Rectal smooth muscle tissue (tissue), 1 donor: ENCODE results near the gene ADAM10.

ENCODE experiments used
- H3K27ac ChIP-seq: one replicate; pipeline ENCODE4 v1.7.0; 2013; ENCODE audit warnings: low read depth, low read length, inconsistent platforms
- H3K27me3 ChIP-seq: one replicate; pipeline ENCODE4 v1.7.0; 2013; ENCODE audit warnings: low read length; ENCODE audit not compliant: control insufficient read depth, insufficient read depth
- H3K36me3 ChIP-seq: one replicate; pipeline ENCODE4 v1.7.0; 2013; ENCODE audit warnings: low read length; ENCODE audit not compliant: control insufficient read depth, insufficient read depth
- H3K4me1 ChIP-seq: one replicate; pipeline ENCODE4 v1.7.0; 2013; ENCODE audit warnings: low read length; ENCODE audit not compliant: control insufficient read depth, insufficient read depth
- H3K4me3 ChIP-seq: one replicate; pipeline ENCODE4 v1.7.0; 2013; ENCODE audit warnings: low read length
- H3K9ac ChIP-seq: one replicate; pipeline ENCODE4 v1.7.0; 2013; ENCODE audit warnings: low read length

The ADAM10 gene

DNA sequence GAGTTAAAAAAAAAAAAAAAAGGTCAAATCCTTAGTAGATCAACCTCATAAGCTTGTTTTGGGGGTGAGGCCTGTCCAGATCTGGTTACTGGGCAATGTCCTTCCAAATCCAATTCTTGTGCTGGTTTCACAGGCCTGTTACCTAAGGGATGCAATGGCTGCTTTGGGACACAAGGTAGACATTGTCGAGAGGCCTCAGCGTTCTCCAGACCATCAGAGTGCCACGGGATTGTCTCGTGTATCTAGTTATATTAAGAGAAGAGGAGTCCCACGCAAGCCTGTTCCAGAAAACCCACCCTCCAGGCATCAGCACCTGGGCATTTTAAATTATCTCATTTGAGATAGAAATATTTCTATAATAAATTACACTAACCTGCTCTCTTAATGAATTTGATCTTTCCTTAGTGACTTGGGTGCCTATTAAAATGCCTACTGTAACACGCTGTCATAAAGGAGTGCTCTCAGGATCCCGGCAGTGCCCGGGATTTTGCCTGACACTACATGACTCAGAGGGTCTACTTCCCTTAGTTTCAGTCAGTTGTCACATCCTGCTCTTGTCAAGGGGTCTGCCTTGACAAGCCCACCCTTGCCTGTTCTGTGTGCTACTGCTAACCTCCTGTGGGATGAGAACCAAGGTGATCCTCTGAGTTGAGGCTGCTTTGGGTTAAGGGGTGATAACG, 201.7 kb downstream of the ADAM10 start:
- Histone ChIP-seq H3K9ac (no peak overlapping the region), H3K27ac (no peak overlapping the region), H3K27me3 (no peaks in the 10 kb centered on the region), H3K4me1 (peaks cover 12% of the 10 kb centered on the region), H3K4me3 (no peak overlapping the region), H3K36me3 (no peaks in the 10 kb centered on the region)

DNA sequence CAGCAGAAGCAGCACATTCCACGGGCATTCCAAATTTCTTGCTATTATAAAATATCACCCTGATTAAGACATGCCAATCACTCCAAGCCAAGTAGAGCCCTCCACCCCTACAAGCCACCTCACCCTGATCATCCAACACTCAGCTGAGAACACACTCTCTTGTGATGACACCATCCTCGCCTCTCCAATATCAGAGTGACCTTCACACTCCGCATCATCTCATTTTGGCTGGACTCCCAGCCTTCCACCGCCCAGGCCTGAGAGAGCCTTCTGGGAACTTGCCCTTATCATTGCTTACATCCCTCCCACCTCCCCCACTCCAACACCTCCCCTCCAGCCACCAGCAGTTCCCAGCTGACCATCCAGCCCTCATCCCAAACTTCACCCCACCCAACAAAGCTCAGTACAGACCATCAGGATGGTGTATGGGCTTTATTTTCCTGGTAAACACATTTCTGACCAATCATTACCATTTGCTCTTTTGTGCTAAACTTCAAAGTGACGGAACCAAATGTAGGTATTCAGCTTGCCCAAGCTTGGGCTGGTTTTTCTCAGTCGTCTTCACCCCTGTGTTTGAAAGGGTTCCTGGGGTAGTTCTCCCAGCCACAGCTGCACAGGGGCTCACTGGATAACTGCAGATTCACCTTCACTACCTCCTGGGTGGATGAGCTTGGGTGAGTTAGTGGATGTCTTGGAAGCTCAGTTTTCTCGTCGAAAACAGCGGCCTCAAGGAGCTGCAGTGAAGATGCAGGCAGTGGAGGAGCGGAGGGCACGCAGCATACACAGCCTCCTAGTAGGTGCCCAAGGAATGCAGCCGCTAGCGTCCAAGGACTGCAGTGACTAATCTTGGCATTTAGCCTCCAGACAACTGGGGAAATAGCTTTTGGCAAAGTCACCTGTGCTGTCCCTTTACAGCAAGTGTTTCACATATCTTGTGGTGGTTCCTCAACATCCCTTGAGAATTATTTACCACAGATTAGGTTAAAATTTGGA, 202.6 kb downstream of the ADAM10 start:
- Histone ChIP-seq H3K4me3 (no peak overlapping the region), H3K36me3 (no peaks in the 10 kb centered on the region), H3K27ac (no peak overlapping the region), H3K27me3 (no peaks in the 10 kb centered on the region), H3K4me1 (peaks cover 10% of the 10 kb centered on the region), H3K9ac (no peak overlapping the region)

DNA sequence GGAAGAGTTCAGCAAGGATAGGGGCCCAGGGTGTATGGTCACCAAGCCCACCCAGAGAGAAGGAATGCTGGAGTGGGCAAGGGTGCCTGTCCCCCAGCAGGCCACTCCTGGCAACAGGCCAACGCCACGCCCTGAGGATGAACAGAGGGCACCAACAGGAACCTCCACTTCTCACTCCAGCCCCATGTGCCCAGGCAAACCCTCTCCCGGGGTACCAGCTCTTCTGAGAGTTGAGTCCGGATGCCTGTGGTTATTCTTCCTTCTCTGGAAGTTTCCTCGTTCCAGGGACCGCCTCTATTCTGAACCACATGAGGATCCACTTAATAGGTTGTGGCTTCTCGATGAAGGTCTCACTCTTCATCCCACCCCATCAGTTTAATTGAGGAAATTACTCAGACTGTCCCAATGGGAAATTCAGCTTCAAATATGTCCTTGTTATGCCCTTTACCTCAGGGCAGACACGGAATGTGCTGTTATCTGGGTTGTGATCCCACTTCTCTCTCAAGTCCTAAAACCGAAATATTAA, 203.4 kb downstream of the ADAM10 start:
- Histone ChIP-seq H3K4me3 (no peak overlapping the region), H3K9ac (no peak overlapping the region), H3K27ac (no peak overlapping the region), H3K4me1 (peaks cover 10% of the 10 kb centered on the region), H3K27me3 (no peaks in the 10 kb centered on the region), H3K36me3 (no peaks in the 10 kb centered on the region)

DNA sequence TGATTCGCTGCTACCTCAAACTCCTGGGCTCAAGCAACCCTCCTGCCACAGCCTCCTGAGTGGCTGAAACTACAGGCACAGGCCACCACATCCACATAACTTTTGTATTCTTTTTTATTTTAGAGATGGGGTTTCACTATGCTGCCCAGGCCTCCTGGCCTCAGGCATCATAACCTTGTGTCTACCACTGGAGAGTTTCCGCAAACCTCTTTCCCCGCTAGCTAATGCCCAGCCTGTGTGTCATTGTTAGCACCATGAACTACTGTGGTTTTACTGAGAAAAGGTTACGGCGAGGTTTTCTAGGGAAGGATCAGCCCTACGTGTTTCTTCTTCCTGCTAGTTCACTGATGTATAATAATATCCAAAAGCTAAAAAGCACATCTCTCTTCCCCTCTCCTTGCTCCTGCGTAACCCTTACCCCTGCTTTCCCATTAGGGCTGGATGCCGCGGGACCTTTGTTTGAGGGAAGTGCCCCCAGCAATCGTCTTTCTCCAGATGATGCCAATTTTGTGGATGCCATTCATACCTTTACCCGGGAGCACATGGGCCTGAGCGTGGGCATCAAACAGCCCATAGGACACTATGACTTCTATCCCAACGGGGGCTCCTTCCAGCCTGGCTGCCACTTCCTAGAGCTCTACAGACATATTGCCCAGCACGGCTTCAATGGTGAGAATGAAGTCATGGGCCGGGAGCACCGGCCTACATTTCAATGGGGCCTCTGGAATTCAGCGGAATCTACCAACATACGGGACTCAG, 204.0 kb downstream of the ADAM10 start:
- Histone ChIP-seq H3K27ac (no peak overlapping the region), H3K9ac (no peak overlapping the region), H3K4me3 (no peak overlapping the region), H3K36me3 (no peaks in the 10 kb centered on the region), H3K27me3 (no peaks in the 10 kb centered on the region), H3K4me1 (peaks cover 10% of the 10 kb centered on the region)

DNA sequence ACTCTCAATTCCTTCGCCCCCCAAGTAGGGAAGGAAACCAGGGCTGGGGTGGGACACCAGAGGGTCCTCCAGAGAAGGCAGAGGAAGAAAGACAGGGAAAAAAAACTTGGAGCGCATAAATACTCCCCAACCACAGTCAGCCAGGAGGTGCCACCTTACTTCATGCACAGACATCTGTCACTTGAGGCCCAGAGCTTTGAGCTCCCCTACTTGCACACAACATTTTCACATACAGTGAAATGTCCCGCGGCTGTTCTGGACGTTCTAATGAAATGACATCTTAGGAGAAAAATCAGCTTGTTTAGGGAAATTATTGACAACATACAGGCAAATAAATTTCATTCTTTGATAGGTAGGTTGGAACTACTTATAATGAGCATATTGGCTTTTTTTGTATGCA, 204.8 kb downstream of the ADAM10 start:
- no peak overlapping the region for H3K27ac ChIP-seq

DNA sequence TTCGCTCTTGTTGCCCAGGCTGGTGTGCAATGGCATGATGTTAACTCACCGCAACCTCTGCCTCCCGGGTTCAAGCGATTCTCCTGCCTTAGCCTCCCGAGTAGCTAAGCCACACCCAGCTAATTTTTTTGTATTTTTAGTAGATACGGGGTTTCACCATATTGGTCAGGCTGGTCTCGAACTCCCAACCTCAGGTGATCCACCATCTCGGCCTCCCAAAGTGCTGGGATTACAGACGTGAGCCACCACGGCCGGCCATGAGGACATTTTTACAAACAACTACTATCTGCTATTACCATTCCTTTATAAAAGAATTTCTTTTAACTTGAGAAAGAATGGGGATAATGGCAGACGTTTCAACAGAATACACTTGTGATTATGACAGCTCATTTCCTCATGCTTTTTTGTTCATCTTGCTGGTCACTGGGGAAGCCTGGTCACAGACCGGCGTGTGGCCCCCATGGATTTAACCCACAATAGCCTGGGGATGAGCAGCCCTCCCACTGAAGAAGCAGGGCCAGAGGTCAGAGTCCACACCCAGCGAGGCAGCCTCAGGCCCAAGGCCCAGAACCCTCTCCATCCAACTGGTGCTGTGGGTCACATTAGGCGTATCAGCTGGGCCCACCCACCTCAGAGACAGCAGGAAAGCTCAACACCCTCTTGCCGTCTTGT, 205.7 kb downstream of the ADAM10 start:
- H3K9ac ChIP-seq, result no peak overlapping the region
- no peaks in the 10 kb centered on the region for H3K27me3 ChIP-seq
- no peak overlapping the region for H3K27ac ChIP-seq
- no peaks in the 10 kb centered on the region for H3K36me3 ChIP-seq
- peaks cover 5% of the 10 kb centered on the region for H3K4me1 ChIP-seq
- H3K4me3 ChIP-seq, result no peak overlapping the region

More for the DNA sequence above, 204.8 kb downstream of the ADAM10 start:
- peaks cover 7% of the 10 kb centered on the region for H3K4me1 ChIP-seq
- H3K4me3 ChIP-seq, result no peak overlapping the region
- no peaks in the 10 kb centered on the region for H3K36me3 ChIP-seq
- H3K27me3 ChIP-seq, result no peaks in the 10 kb centered on the region
- no peak overlapping the region for H3K9ac ChIP-seq

DNA sequence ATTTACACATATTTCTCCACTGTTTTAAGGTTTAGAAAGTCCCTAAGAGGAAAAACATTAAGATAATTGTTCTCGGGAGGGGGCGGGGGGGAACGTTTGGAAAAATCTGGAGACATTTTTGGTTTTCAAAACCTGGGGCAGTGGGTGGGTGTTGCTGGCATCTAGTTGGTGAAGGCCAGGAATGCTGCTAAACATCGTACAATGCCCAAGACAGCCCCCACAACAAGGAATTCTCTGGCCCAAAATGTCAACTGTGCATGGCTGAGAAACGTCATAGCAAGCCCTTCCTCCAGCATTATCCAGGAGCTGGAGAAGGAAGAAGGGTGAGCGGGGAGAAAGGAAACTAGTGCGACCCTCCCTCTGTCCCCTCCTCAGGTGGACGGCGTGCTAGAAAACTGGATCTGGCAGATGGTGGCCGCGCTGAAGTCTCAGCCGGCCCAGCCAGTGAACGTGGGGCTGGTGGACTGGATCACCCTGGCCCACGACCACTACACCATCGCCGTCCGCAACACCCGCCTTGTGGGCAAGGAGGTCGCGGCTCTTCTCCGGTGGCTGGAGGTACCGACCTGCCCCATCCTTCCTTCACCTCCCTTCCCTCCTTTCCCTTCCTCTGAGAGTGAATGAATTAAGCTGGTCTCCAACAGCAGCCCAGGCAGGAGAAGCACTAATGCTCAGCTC, 208.0 kb downstream of the ADAM10 start:
- no peak overlapping the region for H3K27ac ChIP-seq
- H3K36me3 ChIP-seq, result no peaks in the 10 kb centered on the region
- no peaks in the 10 kb centered on the region for H3K27me3 ChIP-seq
- H3K9ac ChIP-seq, result no peak overlapping the region
- no peak overlapping the region for H3K4me3 ChIP-seq
- no peaks in the 10 kb centered on the region for H3K4me1 ChIP-seq

DNA sequence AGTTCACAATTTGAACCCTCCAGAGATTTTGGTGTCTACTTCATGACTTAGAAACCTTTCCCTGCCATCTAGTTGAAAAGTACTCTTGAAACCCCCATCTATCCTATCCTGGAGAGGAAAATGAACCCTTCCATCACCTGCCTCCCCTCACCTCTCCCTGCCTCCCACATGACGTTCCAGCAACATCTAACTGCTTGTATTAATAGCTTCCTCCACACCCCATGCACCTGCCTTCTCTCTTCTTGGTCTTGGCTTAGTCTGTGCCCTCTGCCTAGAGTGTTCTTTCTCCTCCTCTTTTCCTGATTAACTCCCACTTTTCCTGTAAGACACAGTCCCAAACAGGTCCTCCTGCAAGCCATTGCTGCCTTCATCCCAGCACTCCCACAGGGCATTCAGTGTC, 210.0 kb downstream of the ADAM10 start:
- Histone ChIP-seq H3K27me3 (no peaks in the 10 kb centered on the region), H3K9ac (no peak overlapping the region), H3K4me3 (no peak overlapping the region), H3K27ac (no peak overlapping the region), H3K4me1 (no peaks in the 10 kb centered on the region), H3K36me3 (no peaks in the 10 kb centered on the region)

DNA sequence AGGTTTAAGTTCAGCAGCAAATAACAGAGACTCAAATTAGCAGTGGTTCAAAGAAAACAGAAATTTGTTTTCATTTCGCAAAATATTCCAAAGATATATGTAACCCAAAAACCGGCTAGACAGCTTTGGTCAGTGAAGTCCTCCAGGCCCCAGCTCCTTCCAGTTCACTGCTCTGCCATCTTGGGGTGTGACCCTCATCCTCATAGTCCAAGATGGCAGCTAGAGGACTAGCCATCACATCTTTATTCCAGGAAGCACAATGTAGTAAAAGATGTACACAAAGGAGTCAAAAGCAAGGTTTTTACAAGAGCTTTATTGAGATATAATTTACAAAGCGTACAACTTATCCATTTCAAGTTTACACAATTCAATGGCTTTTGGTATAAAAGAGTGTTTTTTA, 210.6 kb downstream of the ADAM10 start:
- no peak overlapping the region for H3K27ac ChIP-seq
- no peak overlapping the region for H3K4me3 ChIP-seq
- H3K36me3 ChIP-seq, result no peaks in the 10 kb centered on the region
- H3K4me1 ChIP-seq, result no peaks in the 10 kb centered on the region
- H3K9ac ChIP-seq, result no peak overlapping the region
- H3K27me3 ChIP-seq, result no peaks in the 10 kb centered on the region
